ENCODE measurements around the gene UPF1. TPM values are rescaled to one million over a fixed set of nuclear protein-coding genes. Genes with fewer than 3 reads are reported as not detected.

UPF1 gene
- total RNA-seq, 4 donors from 2014 or later = 63.9 to 157 (median 127) TPM

GRCh38 chr19:18895824-18896341 is 64.1 kb downstream of the UPF1 start, which contains the start of gene CERS1:
TSS of gene CERS1 (minus strand) at chr19:18896158. CDS start at chr19:18896072, 86 bp downstream.
- no peak for DNase-seq
- Histone ChIP-seq H3K27ac (no peak within 1 kb of the TSS), H3K9me3 (no peaks in the 10 kb centered on the region), H3K4me3 (peak within 1 kb of the TSS in 3 of 4 donors; percentile 31 to 47 (median 37)), H3K36me3 (peaks cover 0 to 21% (median 0%) of the 10 kb centered on the region in 3 donors), H3K27me3 (peaks cover 0 to 17% of the 10 kb centered on the region in 2 donors), H3K4me1 (peaks cover 0 to 34% (median 6%) of the 10 kb centered on the region in 4 donors)
- TF ChIP-seq POLR2A (IDR thresholded peaks at IDR 0.05) (no peak), CTCF (IDR thresholded peaks at IDR 0.05) (no peak)

- peaks cover 0 to 17% of the 10 kb centered on the region in 2 donors for H3K27me3 ChIP-seq
- TF ChIP-seq POLR2A (IDR thresholded peaks at IDR 0.05) (no peak), CTCF (IDR thresholded peaks at IDR 0.05) (no peak)
- DNase-seq = no peak
- H3K27ac ChIP-seq = no peak overlapping the region
- H3K36me3 ChIP-seq = peaks cover 0 to 26% (median 0%) of the 10 kb centered on the region in 3 donors
- H3K4me1 ChIP-seq = peaks cover 0 to 34% (median 6%) of the 10 kb centered on the region in 4 donors
- peak overlapping the region in 3 of 4 donors; percentile 12 to 37 (median 19) for H3K4me3 ChIP-seq
- no peaks in the 10 kb centered on the region for H3K9me3 ChIP-seq
These were observed 64.7 kb downstream of the UPF1 start for GRCh38 chr19:18896421-18896841.

- Histone ChIP-seq H3K9me3 (no peaks in the 10 kb centered on the region), H3K27me3 (peaks cover 0 to 17% of the 10 kb centered on the region in 2 donors), H3K4me3 (no peak overlapping the region), H3K36me3 (peaks cover 0 to 30% (median 0%) of the 10 kb centered on the region in 3 donors), H3K4me1 (peaks cover 0 to 34% (median 6%) of the 10 kb centered on the region in 4 donors), H3K27ac (no peak overlapping the region)
- no peak for DNase-seq
- TF ChIP-seq CTCF (IDR thresholded peaks at IDR 0.05) = no peak
- no peak for TF ChIP-seq POLR2A (IDR thresholded peaks at IDR 0.05)
These were observed 65.6 kb downstream of the UPF1 start for GRCh38 chr19:18897094-18898029.

- Histone ChIP-seq H3K9me3 (no peaks in the 10 kb centered on the region), H3K4me1 (peaks cover 0 to 34% (median 6%) of the 10 kb centered on the region in 4 donors), H3K27ac (peak overlapping the region in 1 of 4 donors; percentile 9), H3K36me3 (peaks cover 0 to 33% (median 0%) of the 10 kb centered on the region in 3 donors), H3K4me3 (no peak overlapping the region), H3K27me3 (peaks cover 0 to 17% of the 10 kb centered on the region in 2 donors)
- DNase-seq = no peak
- no peak for TF ChIP-seq POLR2A (IDR thresholded peaks at IDR 0.05)
- TF ChIP-seq CTCF (IDR thresholded peaks at IDR 0.05) = no peak
These were observed 66.4 kb downstream of the UPF1 start for GRCh38 chr19:18898081-18898606.

GRCh38 chr19:18898607-18899408 is 67.0 kb downstream of the UPF1 start:
- no peak for TF ChIP-seq CTCF (IDR thresholded peaks at IDR 0.05)
- H3K4me1 ChIP-seq = peaks cover 0 to 34% (median 6%) of the 10 kb centered on the region in 4 donors
- peak in 2 of 3 donors; percentile 61 to 65 for DNase-seq
- peaks cover 0 to 17% of the 10 kb centered on the region in 2 donors for H3K27me3 ChIP-seq
- H3K27ac ChIP-seq = peak overlapping the region in 1 of 4 donors; percentile 9
- no peaks in the 10 kb centered on the region for H3K9me3 ChIP-seq
- no peak overlapping the region for H3K4me3 ChIP-seq
- peaks cover 0 to 39% (median 0%) of the 10 kb centered on the region in 3 donors for H3K36me3 ChIP-seq

All from Peyer's patch (tissue), 4 donors.